Osteocyte (in vitro differentiated cells): ENCODE results near the gene KRTAP10-12. TPM values are rescaled to one million over a fixed set of nuclear protein-coding genes. Genes with fewer than 3 reads are reported as not detected.
"Not testable (repeated sequence)": the region's sequence is repeated elsewhere in the genome, so short reads cannot be mapped to it uniquely, and the experiment has no call there.

ENCODE experiments used
- DNase-seq: peaks from one replicate; pipeline ENCODE4 v3.0.0; 2021; ENCODE audit warnings: mixed read lengths; ENCODE audit not compliant: unreplicated experiment; ENCODE audit errors: extremely low spot score
- H3K27ac Mint-ChIP-seq: one replicate; pipeline ENCODE4 v1.8.0; 2021; ENCODE audit warnings: mild to moderate bottlenecking, mixed read lengths; ENCODE audit not compliant: unreplicated experiment
- H3K27me3 Mint-ChIP-seq: one replicate; pipeline ENCODE4 v1.8.0; 2021; ENCODE audit warnings: mixed read lengths; ENCODE audit not compliant: unreplicated experiment
- H3K36me3 Mint-ChIP-seq: one replicate; pipeline ENCODE4 v1.8.0; 2021; ENCODE audit warnings: mixed read lengths; ENCODE audit not compliant: unreplicated experiment
- H3K4me1 Mint-ChIP-seq: one replicate; pipeline ENCODE4 v1.8.0; 2021; ENCODE audit warnings: mixed read lengths; ENCODE audit not compliant: unreplicated experiment
- H3K4me3 Mint-ChIP-seq: one replicate; pipeline ENCODE4 v1.8.0; 2021; ENCODE audit warnings: mild to moderate bottlenecking, moderate library complexity, mixed read lengths; ENCODE audit not compliant: unreplicated experiment
- H3K9me3 Mint-ChIP-seq: one replicate; pipeline ENCODE4 v1.8.0; 2021; ENCODE audit warnings: mixed read lengths; ENCODE audit not compliant: unreplicated experiment
- total RNA-seq: library from RNA; stranded (reverse); gene quantifications from 2 replicates; pipeline ENCODE4 v1.2.1, GENCODE V29; 2021
- TF ChIP-seq, protein P1 (sequence below): fragments of 200-600 bp; sonication (generic); IDR thresholded peaks from 2 replicates; pipeline ENCODE4 v1.5.0; 2021; ENCODE audit warnings: antibody characterized with exemption, mild to moderate bottlenecking, moderate library complexity

KRTAP10-12 gene
- total RNA-seq, 1 donor from 2014 or later, result not detected

DNA sequence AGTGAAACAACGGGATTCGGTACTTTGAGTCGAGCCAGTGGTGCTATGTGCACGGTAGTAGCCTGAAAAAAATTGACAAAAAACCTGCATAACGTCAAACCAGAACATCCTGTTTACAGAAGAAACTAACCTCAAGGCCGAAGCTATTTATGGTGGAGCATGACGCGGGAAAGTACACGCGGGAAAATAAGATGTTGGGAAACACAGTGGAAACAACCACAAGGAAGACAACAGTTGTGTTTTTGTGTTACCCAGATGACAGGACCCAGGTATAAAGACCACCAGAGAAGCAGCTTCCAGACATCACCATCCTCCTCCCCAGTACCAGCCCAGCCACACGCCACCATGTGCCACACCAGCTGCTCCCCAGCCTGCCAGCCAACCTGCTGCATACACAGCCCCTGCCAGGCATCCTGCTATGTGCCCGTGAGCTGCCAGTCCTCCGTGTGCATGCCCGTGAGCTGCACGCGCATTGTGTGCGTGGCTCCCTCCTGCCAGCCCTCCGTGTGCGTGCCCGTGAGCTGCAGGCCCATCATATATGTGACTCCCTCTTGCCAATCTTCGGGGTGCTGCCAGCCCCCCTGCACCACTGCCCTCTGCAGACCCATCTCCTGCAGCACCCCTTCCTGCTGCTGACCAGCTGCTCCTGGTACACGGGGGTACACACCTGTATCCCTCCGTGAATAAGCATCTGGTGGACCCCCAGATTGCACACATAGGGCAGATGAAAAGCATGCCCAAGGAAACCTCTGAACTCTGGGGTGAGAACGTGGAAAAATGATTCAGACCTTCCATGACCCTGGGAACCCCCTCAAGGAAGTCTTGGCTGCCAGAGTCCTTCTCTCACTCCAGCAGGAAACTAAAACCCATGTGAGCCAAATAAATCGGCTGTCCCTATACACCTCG lies 39.1 kb upstream of the KRTAP10-12 start, which contains the start of gene KRTAP12-3:
KRTAP12-3 (plus strand) TSS at position 298 of the 906 bp plus-strand sequence; CDS start at position 346, 48 bp downstream.
- peak; percentile 75 for DNase-seq
- TF ChIP-seq, protein P1, sequence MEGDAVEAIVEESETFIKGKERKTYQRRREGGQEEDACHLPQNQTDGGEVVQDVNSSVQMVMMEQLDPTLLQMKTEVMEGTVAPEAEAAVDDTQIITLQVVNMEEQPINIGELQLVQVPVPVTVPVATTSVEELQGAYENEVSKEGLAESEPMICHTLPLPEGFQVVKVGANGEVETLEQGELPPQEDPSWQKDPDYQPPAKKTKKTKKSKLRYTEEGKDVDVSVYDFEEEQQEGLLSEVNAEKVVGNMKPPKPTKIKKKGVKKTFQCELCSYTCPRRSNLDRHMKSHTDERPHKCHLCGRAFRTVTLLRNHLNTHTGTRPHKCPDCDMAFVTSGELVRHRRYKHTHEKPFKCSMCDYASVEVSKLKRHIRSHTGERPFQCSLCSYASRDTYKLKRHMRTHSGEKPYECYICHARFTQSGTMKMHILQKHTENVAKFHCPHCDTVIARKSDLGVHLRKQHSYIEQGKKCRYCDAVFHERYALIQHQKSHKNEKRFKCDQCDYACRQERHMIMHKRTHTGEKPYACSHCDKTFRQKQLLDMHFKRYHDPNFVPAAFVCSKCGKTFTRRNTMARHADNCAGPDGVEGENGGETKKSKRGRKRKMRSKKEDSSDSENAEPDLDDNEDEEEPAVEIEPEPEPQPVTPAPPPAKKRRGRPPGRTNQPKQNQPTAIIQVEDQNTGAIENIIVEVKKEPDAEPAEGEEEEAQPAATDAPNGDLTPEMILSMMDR, result no peak
- peaks cover 11% of the 10 kb centered on the region for H3K9me3 Mint-ChIP-seq

DNA sequence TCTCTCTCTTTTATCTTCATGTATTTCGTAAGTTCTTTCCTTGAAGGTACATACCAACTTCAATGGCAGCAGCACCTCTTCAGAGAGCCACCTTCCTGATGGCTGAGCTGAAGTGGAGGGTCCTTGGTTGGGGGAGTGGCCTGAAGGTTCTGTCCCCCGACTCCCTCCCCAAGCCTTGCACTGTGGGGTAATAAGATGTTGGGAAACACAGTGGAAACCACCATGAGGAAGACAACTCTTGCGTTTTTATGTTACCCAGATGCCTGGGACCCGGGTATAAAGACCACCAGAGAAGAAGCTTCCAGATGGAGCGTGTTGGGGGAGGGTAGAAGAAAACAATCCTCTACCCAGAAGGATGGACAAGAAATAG lies 38.4 kb upstream of the KRTAP10-12 start:
- Mint-ChIP-seq H3K27me3 (peaks cover 33% of the 10 kb centered on the region), H3K9me3 (peaks cover 11% of the 10 kb centered on the region), H3K4me1 (no peaks in the 10 kb centered on the region), H3K4me3 (no peak overlapping the region), H3K36me3 (no peaks in the 10 kb centered on the region), H3K27ac (no peak overlapping the region)
- TF ChIP-seq, protein P1, result no peak
- no peak for DNase-seq

More for the DNA sequence above, 39.1 kb upstream of the KRTAP10-12 start, which contains the start of gene KRTAP12-3:
- Mint-ChIP-seq H3K4me1 (no peaks in the 10 kb centered on the region), H3K27me3 (peaks cover 27% of the 10 kb centered on the region), H3K4me3 (no peak within 1 kb of the TSS), H3K36me3 (no peaks in the 10 kb centered on the region), H3K27ac (no peak within 1 kb of the TSS)

DNA sequence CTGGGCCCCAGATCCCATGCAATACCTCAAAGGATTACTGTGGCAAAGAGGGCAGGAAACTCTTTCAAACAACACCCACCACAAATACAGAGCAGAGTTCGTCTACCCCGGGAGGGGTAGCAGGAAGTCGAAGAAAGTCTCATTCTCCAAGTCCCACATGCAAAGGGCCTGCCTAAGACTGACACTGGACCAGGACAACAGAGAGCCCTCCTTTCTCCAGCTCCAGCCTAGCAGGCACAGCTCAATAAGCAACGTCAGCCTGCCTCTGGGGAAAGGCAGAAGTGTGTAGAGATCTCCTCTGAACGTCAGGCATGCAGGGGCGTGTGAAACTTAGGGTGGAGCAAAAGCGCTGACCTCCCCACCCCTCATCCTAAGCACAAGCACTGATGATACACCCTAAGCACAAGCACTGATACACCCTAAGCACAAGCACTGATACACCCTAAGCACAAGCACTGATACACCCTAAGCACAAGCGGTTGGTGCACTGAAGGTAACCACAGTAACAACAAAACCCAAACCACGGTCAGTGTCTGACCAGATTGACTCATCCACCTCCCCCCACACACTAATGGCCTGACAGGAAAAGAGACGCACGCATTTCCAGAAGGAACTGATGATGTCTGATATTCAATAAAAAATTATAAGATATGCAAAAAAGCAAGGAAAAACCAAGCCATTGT lies 37.9 kb upstream of the KRTAP10-12 start:
- no peaks in the 10 kb centered on the region for H3K4me1 Mint-ChIP-seq
- TF ChIP-seq, protein P1, result no peak
- H3K27me3 Mint-ChIP-seq, result peaks cover 38% of the 10 kb centered on the region
- H3K36me3 Mint-ChIP-seq, result no peaks in the 10 kb centered on the region
- H3K27ac Mint-ChIP-seq, result no peak overlapping the region
- DNase-seq, result peak; percentile 57
- H3K9me3 Mint-ChIP-seq, result peaks cover 11% of the 10 kb centered on the region
- no peak overlapping the region for H3K4me3 Mint-ChIP-seq

DNA sequence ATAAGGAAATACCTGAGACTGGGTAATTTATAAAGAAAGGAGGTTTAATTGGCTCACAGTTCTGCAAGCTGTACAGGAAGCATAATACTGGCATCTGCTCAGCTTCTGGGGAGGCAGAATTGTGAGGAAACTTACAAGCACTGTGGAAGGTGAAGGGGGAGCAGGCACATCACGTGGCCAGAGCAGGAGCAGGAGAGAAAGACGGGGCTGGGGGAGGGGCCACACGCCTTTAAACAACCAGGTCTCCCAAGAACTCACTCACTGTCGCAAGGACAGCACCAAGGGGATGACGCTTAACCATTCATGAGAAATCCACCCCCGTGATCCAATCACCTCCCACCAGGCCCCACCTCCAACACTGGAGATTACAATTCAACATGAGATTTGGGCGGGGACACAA lies 35.4 kb upstream of the KRTAP10-12 start:
- H3K27ac Mint-ChIP-seq, H3K9me3 Mint-ChIP-seq, H3K36me3 Mint-ChIP-seq, H3K4me1 Mint-ChIP-seq, H3K4me3 Mint-ChIP-seq: not testable (repeated sequence)
- peaks cover 40% of the 10 kb centered on the region for H3K27me3 Mint-ChIP-seq
- peak; percentile 63 for DNase-seq

DNA sequence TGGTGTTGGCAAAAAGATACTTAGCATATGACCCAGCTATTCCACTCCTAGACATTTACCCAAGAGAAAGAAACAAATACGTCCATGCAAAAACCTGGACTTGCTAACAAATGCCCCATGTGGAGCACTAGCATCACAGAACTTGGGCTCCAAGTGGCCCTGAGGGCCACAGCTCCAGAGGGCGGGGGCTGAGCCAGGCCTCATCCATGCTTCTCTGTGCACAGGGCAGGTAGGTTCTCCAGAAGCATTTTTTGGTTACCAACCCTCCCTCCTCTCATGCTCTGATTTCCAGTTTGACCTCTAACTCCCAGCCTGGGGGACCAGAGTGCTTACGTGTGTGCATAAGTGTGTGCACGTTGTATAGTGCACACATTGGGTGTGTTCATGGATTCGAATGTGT lies 32.3 kb upstream of the KRTAP10-12 start:
- H3K27ac Mint-ChIP-seq, result no peak overlapping the region
- H3K4me1 Mint-ChIP-seq, result no peaks in the 10 kb centered on the region
- TF ChIP-seq, protein P1, result no peak
- no peaks in the 10 kb centered on the region for H3K36me3 Mint-ChIP-seq
- peaks cover 8% of the 10 kb centered on the region for H3K9me3 Mint-ChIP-seq
- peaks cover 48% of the 10 kb centered on the region for H3K27me3 Mint-ChIP-seq
- DNase-seq, result peak; percentile 72
- no peak overlapping the region for H3K4me3 Mint-ChIP-seq
